NCI-H510A (cell line): Measurements from ENCODE around the gene RASSF10.
"Not testable (repeated sequence)": the region's sequence is repeated elsewhere in the genome, so short reads cannot be mapped to it uniquely, and the experiment has no call there.

Source experiments
- DNase-seq: peaks from one replicate; lab custom pipeline; 2025; lab: John Stamatoyannopoulos, UW

RASSF10 gene

GRCh38 chr11:13026722-13027121, 17.6 kb downstream of the RASSF10 start:
- DNase-seq: no peak

- DNase-seq: no peak
These were observed 19.2 kb downstream of the RASSF10 start for GRCh38 chr11:13028322-13028721.

GRCh38 chr11:13029872-13030271, 20.8 kb downstream of the RASSF10 start:
- no peak for DNase-seq

- DNase-seq: no peak
These were observed 21.7 kb downstream of the RASSF10 start for GRCh38 chr11:13030857-13031256.

GRCh38 chr11:13031349-13031748, 22.2 kb downstream of the RASSF10 start:
- no peak for DNase-seq

GRCh38 chr11:13033760-13034533, 24.8 kb downstream of the RASSF10 start:
- no peak for DNase-seq

GRCh38 chr11:13035711-13036110, 26.6 kb downstream of the RASSF10 start:
- DNase-seq: no peak

- DNase-seq: no peak
These were observed 27.1 kb downstream of the RASSF10 start for GRCh38 chr11:13036235-13036634.

- no peak for DNase-seq
These were observed 29.2 kb downstream of the RASSF10 start for GRCh38 chr11:13038366-13038765.

GRCh38 chr11:13039126-13039525, 30.0 kb downstream of the RASSF10 start:
- DNase-seq: no peak

- DNase-seq: peak; percentile 15
These were observed 31.9 kb downstream of the RASSF10 start for GRCh38 chr11:13040969-13041561.

- DNase-seq: peak; percentile 10
These were observed 33.8 kb downstream of the RASSF10 start for GRCh38 chr11:13042873-13043342.

GRCh38 chr11:13043912-13044628, 35.0 kb downstream of the RASSF10 start:
- no peak for DNase-seq

- not testable (repeated sequence) for DNase-seq
These were observed 36.0 kb downstream of the RASSF10 start for GRCh38 chr11:13045089-13045488.

- DNase-seq: no peak
These were observed 36.6 kb downstream of the RASSF10 start for GRCh38 chr11:13045734-13046133.

GRCh38 chr11:13046637-13047570, 37.8 kb downstream of the RASSF10 start:
- DNase-seq: no peak

- no peak for DNase-seq
These were observed 38.8 kb downstream of the RASSF10 start for GRCh38 chr11:13047884-13048283.

GRCh38 chr11:13051257-13051656, 42.1 kb downstream of the RASSF10 start:
- DNase-seq: no peak

- DNase-seq: peak; percentile 37
These were observed 43.0 kb downstream of the RASSF10 start for GRCh38 chr11:13052130-13052571.

GRCh38 chr11:13053255-13053917, 44.3 kb downstream of the RASSF10 start:
- DNase-seq: no peak

- no peak for DNase-seq
These were observed 45.2 kb downstream of the RASSF10 start for GRCh38 chr11:13054278-13054677.
